ENCODE measurements around the gene DPY19L1.

GRCh38 chr7:35030848-35031247, 6.4 kb downstream of the DPY19L1 start:
- TF ChIP-seq, protein P1, sequence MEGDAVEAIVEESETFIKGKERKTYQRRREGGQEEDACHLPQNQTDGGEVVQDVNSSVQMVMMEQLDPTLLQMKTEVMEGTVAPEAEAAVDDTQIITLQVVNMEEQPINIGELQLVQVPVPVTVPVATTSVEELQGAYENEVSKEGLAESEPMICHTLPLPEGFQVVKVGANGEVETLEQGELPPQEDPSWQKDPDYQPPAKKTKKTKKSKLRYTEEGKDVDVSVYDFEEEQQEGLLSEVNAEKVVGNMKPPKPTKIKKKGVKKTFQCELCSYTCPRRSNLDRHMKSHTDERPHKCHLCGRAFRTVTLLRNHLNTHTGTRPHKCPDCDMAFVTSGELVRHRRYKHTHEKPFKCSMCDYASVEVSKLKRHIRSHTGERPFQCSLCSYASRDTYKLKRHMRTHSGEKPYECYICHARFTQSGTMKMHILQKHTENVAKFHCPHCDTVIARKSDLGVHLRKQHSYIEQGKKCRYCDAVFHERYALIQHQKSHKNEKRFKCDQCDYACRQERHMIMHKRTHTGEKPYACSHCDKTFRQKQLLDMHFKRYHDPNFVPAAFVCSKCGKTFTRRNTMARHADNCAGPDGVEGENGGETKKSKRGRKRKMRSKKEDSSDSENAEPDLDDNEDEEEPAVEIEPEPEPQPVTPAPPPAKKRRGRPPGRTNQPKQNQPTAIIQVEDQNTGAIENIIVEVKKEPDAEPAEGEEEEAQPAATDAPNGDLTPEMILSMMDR (IDR thresholded peaks at IDR 0.05; ENCODE audit: poor library complexity, severe bottlenecking) = no peak
- TF ChIP-seq EZH2 (IDR thresholded peaks at IDR 0.05; ENCODE audit: borderline replicate concordance, insufficient read depth, low read length, poor library complexity, severe bottlenecking) = no peak
- TF ChIP-seq, protein P2, sequence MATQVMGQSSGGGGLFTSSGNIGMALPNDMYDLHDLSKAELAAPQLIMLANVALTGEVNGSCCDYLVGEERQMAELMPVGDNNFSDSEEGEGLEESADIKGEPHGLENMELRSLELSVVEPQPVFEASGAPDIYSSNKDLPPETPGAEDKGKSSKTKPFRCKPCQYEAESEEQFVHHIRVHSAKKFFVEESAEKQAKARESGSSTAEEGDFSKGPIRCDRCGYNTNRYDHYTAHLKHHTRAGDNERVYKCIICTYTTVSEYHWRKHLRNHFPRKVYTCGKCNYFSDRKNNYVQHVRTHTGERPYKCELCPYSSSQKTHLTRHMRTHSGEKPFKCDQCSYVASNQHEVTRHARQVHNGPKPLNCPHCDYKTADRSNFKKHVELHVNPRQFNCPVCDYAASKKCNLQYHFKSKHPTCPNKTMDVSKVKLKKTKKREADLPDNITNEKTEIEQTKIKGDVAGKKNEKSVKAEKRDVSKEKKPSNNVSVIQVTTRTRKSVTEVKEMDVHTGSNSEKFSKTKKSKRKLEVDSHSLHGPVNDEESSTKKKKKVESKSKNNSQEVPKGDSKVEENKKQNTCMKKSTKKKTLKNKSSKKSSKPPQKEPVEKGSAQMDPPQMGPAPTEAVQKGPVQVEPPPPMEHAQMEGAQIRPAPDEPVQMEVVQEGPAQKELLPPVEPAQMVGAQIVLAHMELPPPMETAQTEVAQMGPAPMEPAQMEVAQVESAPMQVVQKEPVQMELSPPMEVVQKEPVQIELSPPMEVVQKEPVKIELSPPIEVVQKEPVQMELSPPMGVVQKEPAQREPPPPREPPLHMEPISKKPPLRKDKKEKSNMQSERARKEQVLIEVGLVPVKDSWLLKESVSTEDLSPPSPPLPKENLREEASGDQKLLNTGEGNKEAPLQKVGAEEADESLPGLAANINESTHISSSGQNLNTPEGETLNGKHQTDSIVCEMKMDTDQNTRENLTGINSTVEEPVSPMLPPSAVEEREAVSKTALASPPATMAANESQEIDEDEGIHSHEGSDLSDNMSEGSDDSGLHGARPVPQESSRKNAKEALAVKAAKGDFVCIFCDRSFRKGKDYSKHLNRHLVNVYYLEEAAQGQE (IDR thresholded peaks at IDR 0.05; ENCODE audit: borderline replicate concordance) = no peak

Data from neural cell (in vitro differentiated cells).